Measurements from ENCODE around the gene ESD. TPM values are rescaled to one million over a fixed set of nuclear protein-coding genes. Genes with fewer than 3 reads are reported as not detected.

The ESD gene
- total and polyA plus RNA-seq, 10 of the 15 experiments (the other 5 are each of a cell fraction or from before 2014, with no cell fraction given) = 105 to 387 (median 195) TPM

GRCh38 chr13:46796515-46797474, at the start of gene ESD (continued):
- TF ChIP-seq ATF3 (IDR thresholded peaks at IDR 0.05; ENCODE audit: borderline replicate concordance, extremely low read depth, low read depth, low read length) (peak; percentile 62; the same call in 1 of the 2 replicates), BRCA1 (IDR thresholded peaks at IDR 0.05; ENCODE audit: low read depth, low read length) (0 out of 2 replicates have a peak, but pooled peaks have one; percentile 13), MTA2 (IDR thresholded peaks at IDR 0.05; ENCODE audit: low read depth) (no peak), IRF5 (IDR thresholded peaks at IDR 0.05; ENCODE audit: borderline replicate concordance) (no peak), YBX1 (IDR thresholded peaks at IDR 0.05) (no peak), PML (IDR thresholded peaks at IDR 0.05; ENCODE audit: low read length) (no peak; the same call in 1 of the 2 replicates), IKZF1 (conservative IDR thresholded peaks at IDR 0.05) (peak; percentile 72), FOXM1 (IDR thresholded peaks at IDR 0.05; ENCODE audit: low read depth, low read length) (no peak), CHD4 (IDR thresholded peaks at IDR 0.05) (no peak), MEF2B (IDR thresholded peaks at IDR 0.05; ENCODE audit: partially characterized antibody, poor library complexity, severe bottlenecking) (no peak), POLR2A (IDR thresholded peaks at IDR 0.05; ENCODE audit: low read depth, low read length) (peak; percentile 91), DPF2 (IDR thresholded peaks at IDR 0.05) (no peak), WRNIP1 (IDR thresholded peaks at IDR 0.05; ENCODE audit: borderline replicate concordance, low read depth, low read length) (no peak), GABPA (IDR thresholded peaks at IDR 0.05; ENCODE audit: low read depth) (no peak), HDAC2 (IDR thresholded peaks at IDR 0.05) (no peak), TBL1XR1 (IDR thresholded peaks at IDR 0.05; ENCODE audit: low read depth, low read length) (no peak), NFYB (IDR thresholded peaks at IDR 0.05; ENCODE audit: insufficient read depth, low read depth, low read length) (peak; percentile 64; the same call in 1 of the 2 replicates), NR2F1 (conservative IDR thresholded peaks at IDR 0.05) (peak; percentile 75; the same call in 1 of the 2 replicates), BCLAF1 (IDR thresholded peaks at IDR 0.05) (no peak), SUZ12 (IDR thresholded peaks at IDR 0.05; ENCODE audit: unreplicated experiment) (no peak), SPI1 (IDR thresholded peaks at IDR 0.05; ENCODE audit: borderline replicate concordance, insufficient read depth, low read depth, low read length) (no peak), CREM (IDR thresholded peaks at IDR 0.05; ENCODE audit: low read depth) (peak; percentile 21; the same call in 1 of the 2 replicates), POLR2AphosphoS5 (IDR thresholded peaks at IDR 0.05; ENCODE audit: low read length) (peak; percentile 82), JUNB (IDR thresholded peaks at IDR 0.05) (no peak), MYC (IDR thresholded peaks at IDR 0.05; ENCODE audit: insufficient read depth, insufficient read length, insufficient replicate concordance, low read length, severe bottlenecking) (no peak), SIX5 (IDR thresholded peaks at IDR 0.05; ENCODE audit: low read depth, low read length, severe bottlenecking) (no peak), NBN (IDR thresholded peaks at IDR 0.05) (0 out of 2 replicates have a peak, but pooled peaks have one; percentile 30)
